ENCODE measurements around the gene LGALS7.

- TF ChIP-seq EZH2phosphoT487 (IDR thresholded peaks at IDR 0.05; ENCODE audit: insufficient read depth, low read depth), result no peak
- no peak for TF ChIP-seq EZH2 (IDR thresholded peaks at IDR 0.05; ENCODE audit: insufficient read depth, poor library complexity, severe bottlenecking)
Measured at GRCh38 chr19:38769635-38770211, 3.6 kb downstream of the LGALS7 start.
